GM21528 (cell line): Measurements from ENCODE around the gene KSR1.
A peak's percentile ranks its signal among the peaks of the same experiment; 100 is the strongest.
"Not testable (repeated sequence)": the region's sequence is repeated elsewhere in the genome, so short reads cannot be mapped to it uniquely, and the experiment has no call there.

Source experiments
- ATAC-seq: cut with Tn5 transposase; IDR thresholded peaks from one replicate; pipeline ENCODE4 v1.9.1; 2021; ENCODE audit warnings: mild to moderate bottlenecking, moderate library complexity; ENCODE audit not compliant: unreplicated experiment, low FRiP score

Gene KSR1

DNA sequence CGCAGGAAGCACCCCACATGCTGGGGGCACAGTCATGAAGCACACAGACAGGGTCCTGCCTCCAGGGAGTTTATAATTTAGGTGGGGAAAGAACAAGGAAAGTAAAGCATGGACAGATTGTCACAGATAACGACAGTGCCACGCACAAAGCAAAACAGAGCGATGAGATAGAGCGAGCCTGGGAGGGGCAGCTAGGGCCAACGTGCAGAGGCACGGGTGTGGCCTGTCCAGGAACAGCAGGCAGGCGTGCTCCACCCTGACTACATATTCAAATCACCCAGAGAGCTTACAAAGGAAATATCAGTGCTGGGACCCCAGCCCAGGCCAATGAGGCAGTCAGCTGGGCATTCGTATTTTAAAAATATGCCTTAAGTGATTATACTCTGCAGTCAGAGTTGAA is 191.5 kb downstream of the KSR1 start:
- ATAC-seq: no peak

DNA sequence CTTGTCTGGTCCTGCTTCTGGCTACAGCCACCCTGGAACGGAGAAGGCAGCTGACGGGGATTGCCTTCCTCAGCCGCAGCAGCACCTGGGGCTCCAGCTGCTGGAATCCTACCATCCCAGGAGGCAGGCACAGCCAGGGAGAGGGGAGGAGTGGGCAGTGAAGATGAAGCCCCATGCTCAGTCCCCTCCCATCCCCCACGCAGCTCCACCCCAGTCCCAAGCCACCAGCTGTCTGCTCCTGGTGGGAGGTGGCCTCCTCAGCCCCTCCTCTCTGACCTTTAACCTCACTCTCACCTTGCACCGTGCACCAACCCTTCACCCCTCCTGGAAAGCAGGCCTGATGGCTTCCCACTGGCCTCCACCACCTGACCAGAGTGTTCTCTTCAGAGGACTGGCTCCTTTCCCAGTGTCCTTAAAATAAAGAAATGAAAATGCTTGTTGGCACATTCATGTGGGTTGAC is 192.9 kb downstream of the KSR1 start:
- not testable (repeated sequence) for ATAC-seq

- ATAC-seq: no peak
Observed at GRCh38 chr17:27649929-27650328, 193.7 kb downstream of the KSR1 start.

DNA sequence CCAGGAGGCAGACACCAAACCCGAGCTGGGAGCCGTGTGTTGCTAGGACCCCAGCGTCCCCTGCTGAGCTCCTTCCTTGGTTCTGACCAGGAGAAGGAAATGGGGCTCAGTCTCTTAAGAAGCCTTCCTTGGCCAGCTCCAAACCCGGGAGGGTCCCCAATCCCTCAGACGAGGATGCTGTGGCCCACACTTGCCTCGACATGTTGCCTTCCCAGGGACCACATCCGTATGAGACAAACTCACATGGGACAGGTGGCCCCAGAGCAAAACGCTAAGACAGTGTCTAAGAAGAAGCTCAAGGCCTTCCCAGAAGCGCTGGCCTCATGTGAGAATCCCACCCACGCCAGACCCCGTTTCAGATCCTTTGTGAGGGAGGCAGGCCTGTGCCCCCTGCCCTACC is 194.6 kb downstream of the KSR1 start:
- ATAC-seq: no peak

GRCh38 chr17:27651411-27652345 is 195.4 kb downstream of the KSR1 start:
- ATAC-seq: no peak

DNA sequence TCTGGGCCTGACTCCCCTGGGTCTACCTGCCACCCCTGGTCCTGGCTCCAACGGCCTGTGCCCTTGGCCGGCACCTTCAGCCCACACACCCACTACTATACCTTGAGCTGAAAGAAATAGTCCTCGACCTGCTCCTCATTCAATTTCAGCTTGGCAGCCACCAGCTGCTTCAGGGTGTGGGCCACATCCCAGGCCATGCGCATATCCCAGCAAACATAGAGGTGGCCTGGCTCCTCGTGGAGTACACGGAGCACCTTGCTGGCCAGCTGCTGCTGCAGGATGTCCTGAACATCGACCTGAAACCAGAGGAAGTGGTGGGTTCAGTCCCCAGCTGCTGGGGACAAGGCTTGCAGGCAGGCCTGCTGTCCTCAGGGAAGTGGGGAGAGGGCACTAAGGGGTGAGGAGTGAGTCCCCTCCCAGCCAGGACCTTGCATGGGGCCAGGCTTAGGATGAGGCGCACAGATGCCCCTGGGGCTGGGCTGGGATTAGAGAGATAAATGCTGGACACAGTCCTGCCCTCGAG is 197.3 kb downstream of the KSR1 start:
- not testable (repeated sequence) for ATAC-seq

GRCh38 chr17:27654136-27654535 is 197.9 kb downstream of the KSR1 start:
- peak; percentile 5 for ATAC-seq

DNA sequence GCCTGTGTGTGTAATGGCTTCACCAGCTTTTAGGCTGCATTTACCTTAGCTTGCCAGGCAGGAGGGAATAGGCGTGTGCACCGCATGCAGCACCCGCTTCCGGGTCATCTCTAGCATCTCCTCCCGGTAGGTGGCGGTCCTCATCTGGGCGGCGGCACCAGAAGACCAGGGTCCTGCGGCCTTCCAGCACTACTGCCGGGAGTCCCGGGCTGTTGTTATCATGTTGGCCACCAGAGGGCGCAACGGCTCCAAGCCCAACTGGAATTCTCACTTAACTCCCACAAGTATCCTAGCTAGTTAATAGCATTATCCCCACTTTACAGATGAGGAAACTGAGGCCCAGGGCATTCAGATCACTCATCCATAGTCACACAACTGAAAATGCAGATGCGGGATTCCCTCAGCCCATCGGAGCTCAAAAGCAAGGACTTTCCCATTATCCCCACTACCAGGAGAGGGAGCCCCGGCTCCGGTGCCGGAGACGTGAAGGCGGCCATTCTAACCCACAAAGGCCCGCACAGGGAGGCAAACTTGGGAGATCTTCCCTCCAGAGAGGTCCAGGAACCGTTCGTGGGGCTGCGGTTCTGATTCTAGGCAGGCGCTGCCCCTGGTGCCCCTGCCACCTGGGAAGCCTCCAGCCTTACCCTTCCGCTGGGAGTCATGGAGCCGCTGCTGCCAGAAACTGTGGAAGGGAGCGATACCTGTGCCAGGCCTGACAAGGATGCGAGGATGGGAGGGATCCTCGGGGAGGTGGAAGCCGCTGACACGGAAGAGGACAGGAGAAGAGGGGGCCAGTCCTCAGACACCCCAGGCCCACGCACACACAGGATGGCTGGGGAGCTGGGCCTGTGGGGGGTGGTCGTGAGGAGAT is 198.6 kb downstream of the KSR1 start:
- peak; percentile 74 for ATAC-seq

GRCh38 chr17:27655525-27656111 is 199.4 kb downstream of the KSR1 start:
- ATAC-seq: not testable (repeated sequence)

DNA sequence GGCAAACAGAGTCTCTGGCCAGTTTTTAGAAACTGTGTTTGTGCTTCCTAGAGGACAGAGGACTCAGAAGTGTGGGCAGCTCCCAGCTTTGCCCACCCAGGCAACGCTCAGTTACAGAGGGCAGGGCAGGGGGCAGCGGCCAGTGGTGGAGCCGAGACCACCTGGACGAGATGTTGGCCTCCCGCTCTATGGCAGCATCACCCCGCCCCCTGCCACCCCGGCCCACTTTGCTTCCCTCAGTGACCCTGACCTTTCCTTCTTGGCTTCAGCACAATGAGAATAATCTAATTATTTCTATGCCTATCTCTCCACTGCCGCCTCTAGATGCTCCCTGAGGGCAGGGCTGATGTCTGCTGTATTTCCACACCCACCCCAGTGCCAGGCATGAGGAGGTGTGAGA is 200.4 kb downstream of the KSR1 start:
- ATAC-seq: not testable (repeated sequence)

GRCh38 chr17:27657620-27658019 is 201.4 kb downstream of the KSR1 start:
- ATAC-seq: no peak

DNA sequence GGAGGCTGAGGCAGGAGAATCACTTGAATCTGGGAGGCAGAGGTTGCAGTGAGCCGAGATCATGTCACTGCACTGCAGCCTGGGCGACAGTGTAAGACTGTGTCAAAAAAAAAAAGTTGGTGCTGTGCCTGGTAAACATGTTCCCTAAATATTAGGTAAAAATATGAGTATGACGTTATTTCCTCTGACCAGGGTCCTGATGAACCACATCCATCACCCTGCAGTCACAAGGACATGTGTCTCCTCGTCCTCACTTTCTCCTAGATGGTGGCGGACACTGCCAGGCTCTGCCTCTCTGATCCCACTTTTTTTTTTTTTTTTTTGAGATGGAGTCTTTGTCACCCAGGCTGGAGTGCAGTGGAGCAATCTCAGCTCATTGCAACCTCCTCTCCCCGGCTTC is 203.4 kb downstream of the KSR1 start:
- ATAC-seq: no peak

GRCh38 chr17:27660436-27660835 is 204.2 kb downstream of the KSR1 start:
- no peak for ATAC-seq

DNA sequence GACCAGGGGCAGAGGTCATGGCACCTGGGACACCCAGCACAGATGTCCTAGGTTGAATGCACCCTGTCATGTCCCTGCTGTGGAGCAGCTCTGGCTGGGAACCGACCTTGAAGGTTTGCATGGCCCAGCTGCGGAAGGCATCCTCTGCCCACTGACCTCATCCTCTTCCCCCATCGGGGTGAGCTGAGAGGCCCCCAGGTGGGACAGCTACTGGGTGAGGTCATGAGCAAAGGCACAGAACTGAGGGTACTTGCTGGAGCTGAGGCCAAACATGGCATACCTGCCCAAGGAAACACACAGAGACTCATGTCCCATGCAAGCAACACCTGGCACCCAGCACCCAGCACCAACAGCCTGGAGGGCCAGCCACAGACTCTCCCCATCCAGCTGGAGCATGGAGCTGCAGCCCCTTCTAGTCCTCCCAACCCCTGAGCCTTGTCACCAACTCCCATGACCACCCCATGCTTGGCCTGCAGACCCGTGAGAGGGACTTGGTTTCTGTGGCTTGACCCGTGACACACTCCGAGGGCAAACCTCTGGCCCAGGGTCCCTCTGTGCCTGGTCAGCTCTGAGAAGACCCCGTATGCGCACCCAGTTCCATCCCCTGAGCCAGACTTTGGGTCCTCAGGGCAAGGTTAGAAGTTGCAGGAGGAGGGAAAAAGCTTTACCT is 207.8 kb downstream of the KSR1 start:
- ATAC-seq: no peak

- no peak for ATAC-seq
Observed at GRCh38 chr17:27664606-27664965, 208.3 kb downstream of the KSR1 start.

DNA sequence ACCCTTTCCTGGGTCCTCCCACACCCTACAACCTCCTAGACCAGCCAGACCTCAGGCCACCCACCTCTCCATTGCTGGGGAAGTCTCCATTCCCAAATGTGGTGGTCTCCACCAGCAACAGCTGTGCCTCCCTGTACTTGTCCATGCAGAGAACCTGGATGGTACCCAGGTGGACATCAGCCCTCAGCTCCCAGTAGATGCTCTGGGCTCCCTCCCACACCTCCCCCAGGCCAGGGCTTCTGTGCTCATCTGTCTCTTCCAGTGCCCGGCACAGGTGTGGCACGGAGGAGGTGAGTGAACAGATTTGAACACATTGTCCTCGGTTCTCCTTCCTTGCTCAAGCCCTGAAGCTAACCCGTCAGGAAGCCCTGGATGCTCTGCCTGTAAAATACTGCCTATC is 209.3 kb downstream of the KSR1 start:
- no peak for ATAC-seq

- not testable (repeated sequence) for ATAC-seq
Observed at GRCh38 chr17:27666270-27666669, 210.0 kb downstream of the KSR1 start.

DNA sequence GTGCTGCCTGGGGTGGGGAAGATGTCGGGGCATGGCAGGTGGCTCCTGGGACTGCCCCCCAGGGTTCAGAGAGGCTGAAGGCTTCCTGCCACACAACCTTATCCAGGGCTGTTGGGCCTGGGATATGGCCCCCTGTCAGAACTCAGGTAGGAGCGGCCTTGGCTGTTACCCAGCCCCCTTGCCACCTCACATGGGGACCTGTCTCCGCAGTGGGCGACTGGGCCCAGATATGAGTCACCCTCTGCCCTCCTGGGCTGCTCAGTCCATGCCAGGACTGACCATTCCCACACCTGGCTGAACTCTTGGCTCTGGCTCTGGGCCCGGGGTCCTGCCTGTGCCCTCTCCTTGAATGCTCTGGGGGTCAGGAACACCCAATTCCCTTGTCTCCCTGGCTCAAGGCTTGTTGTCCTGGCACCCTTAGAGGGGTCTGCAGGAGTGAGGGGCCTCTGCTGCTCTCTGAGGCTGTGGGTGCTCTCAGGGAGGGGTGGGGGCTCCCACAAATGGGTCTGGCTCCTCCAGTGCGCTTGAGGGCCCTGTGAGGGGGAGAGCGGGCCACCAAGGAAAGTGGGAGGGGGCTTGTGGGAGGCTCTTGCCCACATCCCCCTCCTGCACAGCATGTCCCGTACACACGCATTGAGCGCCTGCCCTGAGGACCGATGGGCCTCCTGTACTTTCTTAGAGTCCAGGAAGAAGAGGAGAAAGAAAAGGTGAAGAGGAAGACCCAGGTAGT is 210.7 kb downstream of the KSR1 start:
- ATAC-seq: no peak

DNA sequence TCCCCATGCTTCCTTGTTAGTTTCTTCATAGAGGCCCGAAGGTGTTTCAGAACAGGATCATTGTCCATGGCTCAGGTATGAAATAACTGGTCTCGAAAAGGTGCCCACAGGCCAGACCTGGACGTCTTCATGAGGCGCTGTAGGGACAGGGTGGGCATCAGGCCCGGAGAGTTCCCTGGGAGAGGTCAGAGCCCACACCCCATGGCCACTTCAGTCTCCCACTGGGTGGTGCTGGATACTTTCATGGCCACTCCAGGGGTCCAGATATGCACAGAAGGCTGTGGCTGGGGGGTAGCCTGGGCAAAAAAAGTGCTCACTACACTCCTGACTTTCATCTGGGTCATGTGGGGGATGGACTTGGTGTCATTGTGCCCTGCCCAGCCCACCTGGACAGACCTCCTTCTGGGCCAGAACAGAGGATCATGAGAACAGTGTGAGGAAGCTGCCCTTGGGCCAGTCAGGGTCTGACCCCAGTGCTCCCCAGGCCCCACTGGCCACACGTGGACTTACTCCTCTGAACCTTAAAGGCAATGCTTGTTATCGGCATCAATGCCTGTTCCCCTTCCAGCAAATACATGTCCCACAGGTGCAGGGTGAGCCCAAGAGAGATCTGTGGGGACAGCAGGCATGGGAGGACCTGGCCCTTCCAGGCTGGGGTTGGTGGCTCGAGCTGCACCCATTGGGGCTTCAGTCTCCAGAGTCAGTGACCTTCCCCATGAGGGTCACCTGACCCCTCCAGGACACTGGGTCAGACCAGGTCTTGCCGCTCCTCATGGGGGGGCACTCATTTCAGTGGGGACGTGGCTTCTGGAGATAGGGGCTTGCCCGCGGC is 211.6 kb downstream of the KSR1 start:
- ATAC-seq: no peak
